Vagina (tissue), 2 donors: ENCODE data around the gene TMEM37. TPM values are rescaled to one million over a fixed set of nuclear protein-coding genes. Genes with fewer than 3 reads are reported as not detected.
A peak's percentile ranks its signal among the peaks of the same experiment; 100 is the strongest.

Experiments
- DNase-seq, 2 donors: peaks; one replicate each; pipeline ENCODE4 v3.0.0-alpha.2; 2017; ENCODE audit errors: extremely low spot score in 2 of 2
- H3K27ac ChIP-seq: fragments of 200-600 bp; sonication (generic); one replicate; pipeline ENCODE4 v1.5.1; 2019
- H3K27me3 ChIP-seq: fragments of 200-600 bp; sonication (generic); one replicate; pipeline ENCODE4 v1.5.1; 2019
- H3K36me3 ChIP-seq, 2 donors: fragments of 200-600 bp; sonication (generic); one replicate each; pipeline ENCODE4 v1.5.1; 2017 to 2019
- H3K4me1 ChIP-seq: fragments of 200-600 bp; sonication (generic); one replicate; pipeline ENCODE4 v1.5.1; 2019
- H3K4me3 ChIP-seq, 2 donors: fragments of 200-600 bp; sonication (generic); 1 replicate in 1 of 2; 2 replicates in 1 of 2; pipeline ENCODE4 v1.5.1; 2016 to 2019
- H3K9me3 ChIP-seq: fragments of 200-600 bp; sonication (generic); one replicate; pipeline ENCODE4 v1.5.1; 2019
- CTCF ChIP-seq, 3 experiments: fragments of 450-650 bp in 2 of 3; fragments of 200-600 bp in 1 of 3; sonication (generic) in 1 of 3; IDR thresholded peaks; one replicate each; pipeline ENCODE4 v1.5.1; 2017 to 2019; ENCODE audit warnings: antibody characterized with exemption in 3 of 3, mild to moderate bottlenecking in 2 of 3, moderate library complexity in 2 of 3
- POLR2A ChIP-seq, 2 donors: fragments of 450-650 bp; IDR thresholded peaks; one replicate each; pipeline ENCODE4 v1.6.1; 2017; ENCODE audit warnings: antibody characterized with exemption in 2 of 2, mild to moderate bottlenecking in 2 of 2, moderate library complexity in 2 of 2
- POLR2AphosphoS5 ChIP-seq, 2 donors: sonication (generic); formaldehyde crosslinking; IDR thresholded peaks; one replicate each; pipeline ENCODE4 v1.9.0; 2017; ENCODE audit warnings: antibody characterized with exemption in 2 of 2, mild to moderate bottlenecking in 2 of 2, low read depth in 1 of 2; ENCODE audit not compliant: insufficient read depth in 1 of 2
- intact Hi-C: fragments of 100-400 bp; cut with DNase I; formaldehyde crosslinking; loops from one replicate; pipeline ENCODE4 v1.15.1; 2023
- total RNA-seq: library from RNA; depleted of rRNA; stranded (reverse); fragments of >200 nt; gene quantifications from one replicate; pipeline ENCODE4 v1.2.3, GENCODE V29; 2016

TMEM37 gene
- total RNA-seq, 1 donor from 2014 or later: 3.2 TPM

- Histone ChIP-seq H3K4me3 (no peak overlapping the region), H3K9me3 (no peaks in the 10 kb centered on the region), H3K36me3 (no peaks in the 10 kb centered on the region), H3K4me1 (no peaks in the 10 kb centered on the region), H3K27ac (no peak overlapping the region), H3K27me3 (no peaks in the 10 kb centered on the region)
- intact Hi-C loops: no loop called here
- DNase-seq: no peak
- TF ChIP-seq POLR2A (IDR thresholded peaks at IDR 0.05) (no peak), CTCF (IDR thresholded peaks at IDR 0.05) (no peak), POLR2AphosphoS5 (IDR thresholded peaks at IDR 0.05; ENCODE audit: insufficient read depth in 1 of 2, low read depth in 1 of 2) (no peak)
Measured at GRCh38 chr2:119483395-119483753, 51.7 kb downstream of the TMEM37 start.

GRCh38 chr2:119483896-119484718 is 52.5 kb downstream of the TMEM37 start:
- no peaks in the 10 kb centered on the region for H3K27me3 ChIP-seq
- H3K27ac ChIP-seq: no peak overlapping the region
- no peaks in the 10 kb centered on the region for H3K4me1 ChIP-seq

GRCh38 chr2:119484834-119485233 is 53.2 kb downstream of the TMEM37 start:
- no peaks in the 10 kb centered on the region for H3K27me3 ChIP-seq
- TF ChIP-seq POLR2AphosphoS5 (IDR thresholded peaks at IDR 0.05; ENCODE audit: insufficient read depth in 1 of 2, low read depth in 1 of 2) (no peak), CTCF (IDR thresholded peaks at IDR 0.05) (no peak), POLR2A (IDR thresholded peaks at IDR 0.05) (no peak)
- no peak overlapping the region for H3K4me3 ChIP-seq
- H3K9me3 ChIP-seq: no peaks in the 10 kb centered on the region
- intact Hi-C loops: no loop called here
- no peak overlapping the region for H3K27ac ChIP-seq
- peak in 1 of 2 donors; percentile 46 for DNase-seq
- H3K4me1 ChIP-seq: no peaks in the 10 kb centered on the region
- no peaks in the 10 kb centered on the region for H3K36me3 ChIP-seq

More at GRCh38 chr2:119483896-119484718, 52.5 kb downstream of the TMEM37 start:
- TF ChIP-seq POLR2A (IDR thresholded peaks at IDR 0.05) (no peak), POLR2AphosphoS5 (IDR thresholded peaks at IDR 0.05; ENCODE audit: insufficient read depth in 1 of 2, low read depth in 1 of 2) (no peak), CTCF (IDR thresholded peaks at IDR 0.05) (no peak)
- Histone ChIP-seq H3K36me3 (no peaks in the 10 kb centered on the region), H3K9me3 (no peaks in the 10 kb centered on the region), H3K4me3 (no peak overlapping the region)
- DNase-seq: peak in 1 of 2 donors; percentile 87
- intact Hi-C loops: no loop called here

- H3K36me3 ChIP-seq: no peaks in the 10 kb centered on the region
- no peak for TF ChIP-seq POLR2A (IDR thresholded peaks at IDR 0.05)
- TF ChIP-seq POLR2AphosphoS5 (IDR thresholded peaks at IDR 0.05; ENCODE audit: insufficient read depth in 1 of 2, low read depth in 1 of 2): no peak
- no peak for TF ChIP-seq CTCF (IDR thresholded peaks at IDR 0.05)
- H3K27me3 ChIP-seq: no peaks in the 10 kb centered on the region
- intact Hi-C loops: no loop called here
- no peak overlapping the region for H3K4me3 ChIP-seq
- DNase-seq: peak; percentile 75 to 89
- H3K27ac ChIP-seq: no peak overlapping the region
- H3K9me3 ChIP-seq: no peaks in the 10 kb centered on the region
- H3K4me1 ChIP-seq: no peaks in the 10 kb centered on the region
Measured at GRCh38 chr2:119485336-119486110, 53.9 kb downstream of the TMEM37 start.
